Fibroblast of lung (primary cell): ENCODE results near the gene ERBB4. TPM values are rescaled to one million over a fixed set of nuclear protein-coding genes. Genes with fewer than 3 reads are reported as not detected.

Experiments used
- DNase-seq, 2 donors: peaks; one replicate each; pipeline versions ENCODE4 v3.0.0 to v3.0.0-alpha.2; 2010; ENCODE audit warnings: low read depth in 2 of 2
- H2AFZ ChIP-seq: 2 replicates; pipeline ENCODE4 v1.5.1; 2012; ENCODE audit warnings: low read length, control low read depth, inconsistent platforms
- H3K27ac ChIP-seq: 2 replicates; pipeline ENCODE4 v1.5.1; 2011; ENCODE audit warnings: low read length, control low read depth; ENCODE audit not compliant: insufficient read depth
- H3K27me3 ChIP-seq: 2 replicates; pipeline ENCODE4 v1.5.1; 2011; ENCODE audit warnings: mild to moderate bottlenecking, low read length; ENCODE audit not compliant: control insufficient read depth, insufficient read depth
- H3K36me3 ChIP-seq: 2 replicates; pipeline ENCODE4 v1.5.1; 2011; ENCODE audit warnings: low read length; ENCODE audit not compliant: control insufficient read depth, insufficient read depth
- H3K4me1 ChIP-seq: 2 replicates; pipeline ENCODE4 v1.5.1; 2011; ENCODE audit warnings: low read length; ENCODE audit not compliant: control insufficient read depth, insufficient read depth; ENCODE audit errors: extremely low read depth
- H3K4me2 ChIP-seq: 2 replicates; pipeline ENCODE4 v1.5.1; 2011; ENCODE audit warnings: low read length, control low read depth; ENCODE audit not compliant: insufficient read depth; ENCODE audit errors: extremely low read depth
- H3K4me3 ChIP-seq, 4 experiments: fragments of 200-600 bp in 1 of 4; sonication (generic) in 1 of 4; replicated peaks in 1 of 4; 2 replicates each; pipeline ENCODE4 v1.5.1; 2011 to 2016; ENCODE audit warnings: low read length in 4 of 4, low read depth in 3 of 4, mild to moderate bottlenecking in 3 of 4, control low read depth in 2 of 4, inconsistent platforms in 1 of 4, mixed read lengths in 1 of 4; ENCODE audit not compliant: insufficient read depth in 1 of 4; ENCODE audit errors: control extremely low read depth in 1 of 4
- H3K79me2 ChIP-seq: 2 replicates; pipeline ENCODE4 v1.5.1; 2012; ENCODE audit warnings: mild to moderate bottlenecking, low read length, inconsistent platforms; ENCODE audit not compliant: control insufficient read depth, insufficient read depth
- H3K9ac ChIP-seq: 2 replicates; pipeline ENCODE4 v1.5.1; 2011; ENCODE audit warnings: mild to moderate bottlenecking, low read length, control low read depth; ENCODE audit not compliant: insufficient read depth
- H3K9me3 ChIP-seq: 2 replicates; pipeline ENCODE4 v1.5.1; 2012; ENCODE audit warnings: low read depth, low read length; ENCODE audit not compliant: control insufficient read depth, insufficient read depth
- H4K20me1 ChIP-seq: 2 replicates; pipeline ENCODE4 v1.5.1; 2011; ENCODE audit warnings: low read length; ENCODE audit not compliant: control insufficient read depth, insufficient read depth; ENCODE audit errors: extremely low read depth
- EZH2 ChIP-seq: IDR thresholded peaks from 2 replicates; pipeline ENCODE4 v1.5.1; 2012; ENCODE audit warnings: low read length, control low read depth, mild to moderate bottlenecking; ENCODE audit errors: missing control alignments
- polyA plus RNA-seq, 2 donors: library from polyadenylated mRNA; depleted of rRNA in 1 of 2; stranded (reverse) in 1 of 2; unstranded in 1 of 2; fragments of >200 nt; gene quantifications; 2 replicates each; pipeline ENCODE4 v1.2.1, GENCODE V29; 2011 to 2012; ENCODE audit warnings: missing spikeins in 1 of 2
- total RNA-seq: library from RNA; depleted of rRNA; stranded (reverse); fragments of >200 nt; gene quantifications from 2 replicates; pipeline ENCODE4 v1.2.1, GENCODE V29; 2014
- TF ChIP-seq, protein P1 (sequence below), 2 donors: IDR thresholded peaks in 1 of 2; conservative IDR thresholded peaks in 1 of 2; 1 replicate in 1 of 2; 2 replicates in 1 of 2; pipeline ENCODE4 v1.5.1; 2011 to 2012; ENCODE audit warnings: low read length in 2 of 2, control low read depth in 1 of 2, inconsistent platforms in 1 of 2, low read depth in 1 of 2, mild to moderate bottlenecking in 1 of 2

The ERBB4 gene
- total and polyA plus RNA-seq, 2 donors (not counting 1 experiment from before 2014, with no cell fraction given), result 0.08 to 0.17 TPM

GRCh38 chr2:211390536-211391188 is 1147.9 kb downstream of the ERBB4 start:
- TF ChIP-seq, protein P1, sequence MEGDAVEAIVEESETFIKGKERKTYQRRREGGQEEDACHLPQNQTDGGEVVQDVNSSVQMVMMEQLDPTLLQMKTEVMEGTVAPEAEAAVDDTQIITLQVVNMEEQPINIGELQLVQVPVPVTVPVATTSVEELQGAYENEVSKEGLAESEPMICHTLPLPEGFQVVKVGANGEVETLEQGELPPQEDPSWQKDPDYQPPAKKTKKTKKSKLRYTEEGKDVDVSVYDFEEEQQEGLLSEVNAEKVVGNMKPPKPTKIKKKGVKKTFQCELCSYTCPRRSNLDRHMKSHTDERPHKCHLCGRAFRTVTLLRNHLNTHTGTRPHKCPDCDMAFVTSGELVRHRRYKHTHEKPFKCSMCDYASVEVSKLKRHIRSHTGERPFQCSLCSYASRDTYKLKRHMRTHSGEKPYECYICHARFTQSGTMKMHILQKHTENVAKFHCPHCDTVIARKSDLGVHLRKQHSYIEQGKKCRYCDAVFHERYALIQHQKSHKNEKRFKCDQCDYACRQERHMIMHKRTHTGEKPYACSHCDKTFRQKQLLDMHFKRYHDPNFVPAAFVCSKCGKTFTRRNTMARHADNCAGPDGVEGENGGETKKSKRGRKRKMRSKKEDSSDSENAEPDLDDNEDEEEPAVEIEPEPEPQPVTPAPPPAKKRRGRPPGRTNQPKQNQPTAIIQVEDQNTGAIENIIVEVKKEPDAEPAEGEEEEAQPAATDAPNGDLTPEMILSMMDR (conservative IDR thresholded peaks at IDR 0.05 in 1 of 2, IDR thresholded peaks at IDR 0.05 in 1 of 2; ENCODE audit: low read depth in 1 of 2, low read length in 2 of 2), result no peak
- TF ChIP-seq EZH2, result no peak
- Histone ChIP-seq H3K9me3 (no peaks in the 10 kb centered on the region), H4K20me1 (no peaks in the 10 kb centered on the region)

GRCh38 chr2:211387734-211388133 is 1150.9 kb downstream of the ERBB4 start:
- Histone ChIP-seq H3K27me3 (no peaks in the 10 kb centered on the region), H3K79me2 (no peaks in the 10 kb centered on the region), H3K4me1 (no peaks in the 10 kb centered on the region), H3K4me3 (no peak overlapping the region), H3K36me3 (no peaks in the 10 kb centered on the region), H2AFZ (no peak overlapping the region), H3K27ac (no peak overlapping the region), H3K9me3 (no peaks in the 10 kb centered on the region), H4K20me1 (no peaks in the 10 kb centered on the region), H3K9ac (no peak overlapping the region), H3K4me2 (no peak overlapping the region)
- TF ChIP-seq EZH2, result no peak
- TF ChIP-seq, protein P1 (conservative IDR thresholded peaks at IDR 0.05 in 1 of 2, IDR thresholded peaks at IDR 0.05 in 1 of 2; ENCODE audit: low read depth in 1 of 2, low read length in 2 of 2), result no peak
- no peak for DNase-seq

More at GRCh38 chr2:211390536-211391188, 1147.9 kb downstream of the ERBB4 start:
- Histone ChIP-seq H3K9ac (no peak overlapping the region), H3K27ac (no peak overlapping the region), H3K4me1 (no peaks in the 10 kb centered on the region), H2AFZ (no peak overlapping the region), H3K36me3 (no peaks in the 10 kb centered on the region), H3K4me3 (no peak overlapping the region), H3K79me2 (no peaks in the 10 kb centered on the region), H3K4me2 (no peak overlapping the region), H3K27me3 (no peaks in the 10 kb centered on the region)
- no peak for DNase-seq

GRCh38 chr2:211380041-211380440 is 1158.6 kb downstream of the ERBB4 start:
- Histone ChIP-seq H3K27ac (no peak overlapping the region), H3K79me2 (no peaks in the 10 kb centered on the region), H3K27me3 (no peaks in the 10 kb centered on the region), H2AFZ (no peak overlapping the region), H3K9ac (no peak overlapping the region), H3K4me2 (no peak overlapping the region), H4K20me1 (no peaks in the 10 kb centered on the region), H3K4me1 (no peaks in the 10 kb centered on the region), H3K9me3 (no peaks in the 10 kb centered on the region), H3K36me3 (no peaks in the 10 kb centered on the region), H3K4me3 (no peak overlapping the region)
- no peak for DNase-seq
- no peak for TF ChIP-seq EZH2
- TF ChIP-seq, protein P1 (conservative IDR thresholded peaks at IDR 0.05 in 1 of 2, IDR thresholded peaks at IDR 0.05 in 1 of 2; ENCODE audit: low read depth in 1 of 2, low read length in 2 of 2), result no peak
